K562 (cell line): Measurements from ENCODE around the gene NT5DC1. TPM values are rescaled to one million over a fixed set of nuclear protein-coding genes. Genes with fewer than 3 reads are reported as not detected.

ENCODE experiments used
- ATAC-seq: fragments of 200-7000 bp; cut with Tn5 transposase; 3 replicates; pipeline ENCODE4 v1.9.1; 2020; ENCODE audit warnings: moderate library complexity
- BruUV-seq: library from RNA; stranded (reverse); fragments of 400-500 nt; replicated peaks from 2 replicates; lab custom pipeline; 2021; lab: Mats Ljungman, UMichigan
- CTCF ChIA-PET: fragments of 300-600 bp; formaldehyde crosslinking; extraction: SDS; loops from one replicate; lab custom pipeline; 2021; ENCODE audit warnings: low intra/inter-chr PET ratio; lab: Yijun Ruan, JAX
- POLR2A ChIA-PET: fragments of 300-600, 350-650 bp; sonication (Branson Sonifier 250); formaldehyde crosslinking; extraction: SDS; loops from one replicate; lab custom pipeline; 2021; ENCODE audit warnings: antibody characterized with exemption, inconsistent platforms; lab: Yijun Ruan, JAX
- DNase-seq, 4 experiments: peaks; one replicate each; pipeline versions ENCODE4 v3.0.0 to v3.0.0-alpha.2; 2011 to 2018; ENCODE audit warnings: low spot score in 3 of 4, mixed read lengths in 3 of 4; ENCODE audit errors: extremely low read depth in 1 of 4
- FAIRE-seq: peaks from 2 replicates; lab custom pipeline; 2011; peaks lifted over from hg19 to GRCh38; lab: Jason Lieb, UNC
- H2AFZ ChIP-seq: 2 replicates; pipeline ENCODE4 v1.6.0; 2011; ENCODE audit warnings: low read depth, low read length, control low read depth, inconsistent platforms
- H3K27ac ChIP-seq: fragments of 200-600 bp; 3 replicates; pipeline ENCODE4 v1.8.0; 2011; ENCODE audit warnings: low read depth, mild to moderate bottlenecking, control low read depth, inconsistent platforms, low read length, moderate library complexity, mixed read lengths; ENCODE audit errors: extremely low read depth
- H3K27me3 ChIP-seq, 2 experiments: fragments of 300-600 bp in 1 of 2; 2 replicates in 1 of 2; 3 replicates in 1 of 2; pipeline versions ENCODE4 v1.6.0 to v1.8.0; 2011; ENCODE audit warnings: inconsistent platforms in 2 of 2, low read length in 2 of 2, mild to moderate bottlenecking in 1 of 2, mixed read lengths in 1 of 2, moderate library complexity in 1 of 2; ENCODE audit not compliant: control insufficient read depth in 2 of 2, insufficient read depth in 2 of 2
- H3K36me3 ChIP-seq: fragments of 300-600 bp; 3 replicates; pipeline ENCODE4 v1.8.0; 2011; ENCODE audit warnings: mild to moderate bottlenecking, low read length, inconsistent platforms; ENCODE audit not compliant: control insufficient read depth, insufficient read depth
- H3K4me1 ChIP-seq, 2 experiments: fragments of 200-600 bp in 1 of 2; replicated peaks in 1 of 2; 2 replicates in 1 of 2; 3 replicates in 1 of 2; pipeline versions ENCODE4 v1.5.1 to v1.8.0; 2011; ENCODE audit warnings: inconsistent platforms in 2 of 2, low read length in 2 of 2, mild to moderate bottlenecking in 1 of 2, mixed read lengths in 1 of 2, moderate library complexity in 1 of 2; ENCODE audit not compliant: control insufficient read depth in 2 of 2, insufficient read depth in 2 of 2
- H3K4me2 ChIP-seq: 2 replicates; pipeline ENCODE4 v1.6.1; 2011; ENCODE audit warnings: low read length, control low read depth, inconsistent platforms, mixed read lengths; ENCODE audit not compliant: insufficient read depth
- H3K4me3 ChIP-seq: fragments of 200-600 bp; sonication (generic), shearing (Covaris generic); 2 replicates; pipeline ENCODE4 v1.5.1; 2016; ENCODE audit warnings: control low read depth, inconsistent platforms
- H3K79me2 ChIP-seq: fragments of 200-600 bp; 3 replicates; pipeline ENCODE4 v1.8.0; 2011; ENCODE audit warnings: low read length, inconsistent platforms; ENCODE audit not compliant: control insufficient read depth, insufficient read depth
- H3K9ac ChIP-seq, 2 experiments: 2 replicates each; pipeline versions ENCODE4 v1.6.0 to v1.6.1; 2011; ENCODE audit warnings: low read depth in 2 of 2, low read length in 2 of 2, control low read depth in 1 of 2, inconsistent platforms in 1 of 2, mild to moderate bottlenecking in 1 of 2, mixed read lengths in 1 of 2; ENCODE audit not compliant: insufficient read depth in 1 of 2
- H3K9me1 ChIP-seq: one replicate; pipeline ENCODE4 v1.6.0; 2011; ENCODE audit warnings: inconsistent platforms, mild to moderate bottlenecking, low read length, moderate library complexity; ENCODE audit not compliant: control insufficient read depth, insufficient read depth
- H3K9me3 ChIP-seq: replicated peaks from 2 replicates; pipeline ENCODE4 v1.5.1; 2011; ENCODE audit warnings: low read depth, low read length, inconsistent platforms; ENCODE audit not compliant: control insufficient read depth, insufficient read depth
- H4K20me1 ChIP-seq: replicated peaks from 2 replicates; pipeline ENCODE4 v1.6.1; 2011; ENCODE audit warnings: low read length, inconsistent platforms, mixed read lengths; ENCODE audit not compliant: control insufficient read depth, insufficient read depth
- CBFA2T3 ChIP-seq: fragments of 450-650 bp; IDR thresholded peaks from 2 replicates; pipeline ENCODE4 v1.6.1; 2017
- CEBPZ ChIP-seq: fragments of 150-350 bp; IDR thresholded peaks from 2 replicates; pipeline ENCODE4 v1.6.1; 2014; ENCODE audit warnings: low read depth, mild to moderate bottlenecking, low read length, borderline replicate concordance
- WGBS: fragments of 100-300 bp; shearing (Covaris generic); methylation state at CpG from one replicate; pipeline ENCODE4 v1.1.6; 2016; ENCODE audit warnings: low coverage, mixed read lengths; ENCODE audit not compliant: insufficient coverage; ENCODE audit errors: missing lambda C conversion rate; 5-methylcytosine and 5-hydroxymethylcytosine counted together
- in situ Hi-C: fragments of 300-500 bp; cut with MboI; formaldehyde crosslinking; loops from 4 replicates; pipeline ENCODE4 v1.15.0; 2018; ENCODE audit warnings: inconsistent platforms, mixed read lengths
- intact Hi-C: fragments of 100-400 bp; cut with micrococcal nuclease; formaldehyde crosslinking; loops from 2 replicates; pipeline ENCODE4 v1.14.2; 2022
- polyA plus RNA-seq, 8 experiments: library from polyadenylated mRNA; depleted of rRNA in 4 of 8; stranded (reverse) in 5 of 8; unstranded in 3 of 8; fragments of >200 nt; fragmentation: Nextera tagmentation in 2 of 8; fragmentation: Illumina TruSeq in 1 of 8; extraction: Ambion mirVana in 2 of 8; extraction: Trizol in 1 of 8; gene quantifications; 2 replicates each; pipeline versions ENCODE4 v1.2.1 to v1.2.3, GENCODE V29; 2011 to 2014; ENCODE audit warnings: inconsistent platforms in 1 of 8, missing spikeins in 1 of 8
- total RNA-seq, 7 experiments: library from RNA; depleted of rRNA in 6 of 7; stranded (reverse); fragments of >200 nt in 6 of 7; fragmentation: Illumina TruSeq in 2 of 7; extraction: Trizol in 2 of 7; gene quantifications; 2 replicates each; pipeline versions ENCODE4 v1.2.1 to v1.2.3, GENCODE V29; 2011 to 2021; ENCODE audit warnings: low replicate concordance in 1 of 7

The NT5DC1 gene
- total and polyA plus RNA-seq, 9 of the 15 experiments (the other 6 are each of a cell fraction or from before 2014, with no cell fraction given), result 4.9 to 28.5 (median 16.3) TPM

GRCh38 chr6:116169880-116170279, 69.2 kb downstream of the NT5DC1 start:
- ATAC-seq, result peak; percentile 34; the same call in 2 of the 3 replicates
- in situ Hi-C loops, result no loop called here
- ChIA-PET CTCF (no interaction called here), POLR2A (interaction anchor here (1.1 kb wide), 1 partner anchor 12 kb away, joined by 3 read pairs; no protein-coding TSS in a partner anchor)
- BruUV-seq, result no TSS peak
- H3K9me3 ChIP-seq, result no peaks in the 10 kb centered on the region
- no peak overlapping the region for H3K9ac ChIP-seq
- DNase-seq, result no peak
- TF ChIP-seq CBFA2T3 (0 out of 2 replicates have a peak, but pooled peaks have one; percentile 14), CEBPZ (no peak)
- no peaks in the 10 kb centered on the region for H3K36me3 ChIP-seq
- no peak overlapping the region; the same call in 1 of the 2 replicates for H2AFZ ChIP-seq
- WGBS, result 0% methylated on average over 2 of the region's 2 CpGs
- H3K4me3 ChIP-seq, result no peak overlapping the region
- intact Hi-C loops, result no loop called here
- H4K20me1 ChIP-seq, result no peaks in the 10 kb centered on the region
- H3K79me2 ChIP-seq, result no peaks in the 10 kb centered on the region
- H3K27me3 ChIP-seq, result no peaks in the 10 kb centered on the region
- H3K4me1 ChIP-seq, result peaks cover 0 to 18% of the 10 kb centered on the region in 2 experiments; a peak in 3 of 5 replicates
- H3K4me2 ChIP-seq, result no peak overlapping the region; the same call in 1 of the 2 replicates
- H3K9me1 ChIP-seq, result no peaks in the 10 kb centered on the region
- FAIRE-seq, result no peak
- no peak overlapping the region; the same call in 2 of the 3 replicates for H3K27ac ChIP-seq
